Erythroblast (primary cell): ENCODE data around the gene CDH13.

Experiments used
- GATA1 ChIP-seq: IDR thresholded peaks from 2 replicates; pipeline ENCODE4 v1.6.1; 2011; ENCODE audit warnings: low read depth, mild to moderate bottlenecking, control low read depth, low read length, moderate library complexity
- POLR2A ChIP-seq: IDR thresholded peaks from 2 replicates; pipeline ENCODE4 v1.6.1; 2011; ENCODE audit warnings: mild to moderate bottlenecking, low read length

GRCh38 chr16:83755391-83755790 is 1128.6 kb downstream of the CDH13 start:
- TF ChIP-seq POLR2A (no peak), GATA1 (no peak)
